HG03378 (cell line): ENCODE results near the gene DLL1.
"Not testable (repeated sequence)": the region's sequence is repeated elsewhere in the genome, so short reads cannot be mapped to it uniquely, and the experiment has no call there.

Experiments
- ATAC-seq: cut with Tn5 transposase; IDR thresholded peaks from one replicate; pipeline ENCODE4 v1.9.1; 2021; ENCODE audit warnings: mild to moderate bottlenecking, moderate library complexity; ENCODE audit not compliant: unreplicated experiment

DLL1 gene

GRCh38 chr6:170269151-170269845, 21.6 kb downstream of the DLL1 start:
- no peak for ATAC-seq

- ATAC-seq, result no peak
Observed at GRCh38 chr6:170268216-170269129, 22.4 kb downstream of the DLL1 start.

DNA sequence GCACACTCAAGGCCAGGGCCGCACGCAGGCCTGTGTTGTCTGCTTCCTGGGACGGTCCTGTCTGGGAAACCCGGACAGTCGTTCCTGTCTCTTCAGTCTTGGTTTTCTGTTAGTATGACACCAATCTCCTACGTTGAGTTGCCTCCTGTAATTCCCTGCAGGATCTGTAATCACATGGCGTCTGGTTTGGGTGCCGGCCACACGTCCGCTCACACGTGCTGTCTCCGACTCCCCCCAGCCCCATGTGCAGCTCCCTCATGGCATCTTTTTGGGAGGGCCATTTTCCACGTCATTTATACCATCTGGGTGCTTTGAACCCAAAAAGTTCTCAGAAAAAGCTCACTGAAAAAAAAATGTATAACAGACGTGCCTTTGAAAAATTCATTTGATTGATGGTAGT, 23.2 kb downstream of the DLL1 start:
- ATAC-seq, result no peak

GRCh38 chr6:170266061-170266825, 24.6 kb downstream of the DLL1 start:
- ATAC-seq, result no peak

- no peak for ATAC-seq
Observed at GRCh38 chr6:170265655-170266054, 25.2 kb downstream of the DLL1 start.

GRCh38 chr6:170264644-170265043, 26.2 kb downstream of the DLL1 start:
- not testable (repeated sequence) for ATAC-seq

DNA sequence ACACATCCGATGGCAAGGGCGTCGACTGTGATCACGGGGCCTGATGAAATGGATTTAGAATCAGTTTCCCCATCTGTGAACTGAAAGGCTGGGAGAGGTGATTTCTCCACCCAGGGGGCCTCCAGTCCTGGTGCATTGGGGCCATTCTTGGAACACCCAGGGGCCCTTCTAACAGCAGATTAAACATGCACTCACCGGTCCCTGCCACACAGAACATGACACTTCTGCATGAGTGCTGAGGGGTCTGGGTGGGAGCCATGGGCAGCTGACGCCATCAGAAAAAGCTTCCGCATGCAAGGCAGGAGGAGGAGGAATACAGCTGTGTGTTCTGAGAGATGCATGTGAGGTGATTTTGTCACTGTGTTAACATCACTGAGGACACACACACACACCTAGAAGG, 26.8 kb downstream of the DLL1 start:
- ATAC-seq, result no peak

DNA sequence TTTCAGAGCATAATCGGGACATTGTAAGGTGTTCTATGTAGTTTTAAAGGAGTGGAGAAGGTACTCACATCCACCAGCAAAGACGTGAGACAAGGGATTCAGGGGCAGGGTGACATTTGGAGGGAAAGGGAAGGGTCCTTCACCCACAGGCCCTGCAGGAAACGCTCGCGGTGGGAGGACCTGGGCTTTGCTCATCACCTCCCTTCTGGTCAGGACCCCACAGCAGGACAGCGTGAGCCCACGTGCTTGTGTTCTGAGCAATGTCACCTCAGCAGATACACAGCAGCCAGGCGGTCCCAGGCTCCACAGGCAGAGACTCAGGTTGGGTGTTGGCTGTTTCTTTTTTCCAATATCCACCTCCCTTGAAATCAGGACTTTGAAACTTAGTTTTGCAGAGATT, 27.5 kb downstream of the DLL1 start:
- ATAC-seq, result no peak

DNA sequence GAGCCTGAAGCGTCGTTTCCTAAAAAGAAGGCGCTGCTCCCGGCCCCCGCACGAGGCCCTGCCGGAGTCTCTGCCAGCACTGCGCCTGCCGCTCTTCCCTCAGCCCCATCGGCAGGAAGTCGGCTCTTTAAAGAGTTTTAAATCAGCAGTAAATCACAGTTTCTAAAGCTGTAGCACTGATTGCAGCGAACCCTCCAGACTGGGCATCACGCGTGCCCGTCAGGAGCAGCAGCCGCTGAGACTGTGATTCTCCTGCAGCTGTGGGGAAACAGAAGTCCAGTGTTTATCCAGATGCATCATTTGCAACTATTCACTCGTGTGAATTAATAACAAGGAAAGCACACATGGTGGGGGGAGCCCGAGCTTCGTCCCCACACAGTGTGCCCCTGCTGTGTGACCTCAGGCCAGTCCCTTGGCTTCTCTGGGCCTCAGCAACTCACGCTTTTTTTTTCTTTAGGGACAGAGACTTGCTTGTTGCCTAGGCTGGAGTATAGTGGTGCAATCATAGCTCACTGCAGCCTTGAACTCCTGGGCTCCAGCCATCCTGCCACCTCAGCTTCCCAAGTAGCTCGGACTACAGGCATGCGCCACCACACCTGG, 28.3 kb downstream of the DLL1 start:
- ATAC-seq, result no peak

- ATAC-seq, result no peak
Observed at GRCh38 chr6:170261643-170262488, 29.0 kb downstream of the DLL1 start.

- no peak for ATAC-seq
Observed at GRCh38 chr6:170260686-170261085, 30.2 kb downstream of the DLL1 start.

DNA sequence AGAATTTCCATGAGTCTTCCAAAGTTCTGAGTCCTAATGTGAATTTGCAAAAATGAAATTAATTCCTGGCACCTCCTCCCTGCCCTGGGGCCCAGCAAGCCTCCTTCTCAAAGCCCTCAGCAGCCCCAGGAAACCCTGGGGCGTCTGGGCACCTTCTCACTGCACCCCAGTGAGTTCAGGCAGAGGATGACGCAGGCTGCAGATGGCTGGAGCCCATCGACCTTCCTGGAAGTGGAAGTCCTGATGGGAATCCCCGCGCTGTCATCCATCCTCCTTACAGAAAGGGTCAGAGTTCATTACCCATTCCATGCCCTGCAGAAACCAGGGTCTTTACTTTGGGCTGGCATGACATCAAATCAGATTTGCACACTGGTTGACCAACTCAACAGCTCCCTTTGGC, 31.6 kb downstream of the DLL1 start:
- no peak for ATAC-seq

GRCh38 chr6:170258407-170258806, 32.5 kb downstream of the DLL1 start:
- no peak for ATAC-seq

DNA sequence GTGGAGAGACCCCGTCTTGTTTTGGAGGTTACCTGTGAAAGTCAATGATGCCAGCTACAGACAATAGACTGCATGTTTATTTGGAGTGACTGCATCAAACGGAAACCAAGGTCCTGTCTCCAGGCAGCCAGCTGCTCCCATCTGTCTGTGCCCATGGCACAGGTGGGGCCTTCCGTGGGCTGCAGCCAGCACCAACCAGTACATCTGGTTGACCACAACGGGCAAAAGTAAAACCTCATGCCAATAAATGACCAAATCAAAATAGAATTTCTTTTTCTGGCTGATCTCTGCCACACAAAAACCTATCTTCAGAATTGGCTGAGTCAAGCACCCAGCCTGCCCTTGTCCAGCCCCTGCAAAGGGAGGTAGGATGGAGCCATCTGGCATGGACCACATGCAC, 33.5 kb downstream of the DLL1 start:
- ATAC-seq, result no peak

GRCh38 chr6:170256641-170257040, 34.2 kb downstream of the DLL1 start:
- ATAC-seq, result no peak

GRCh38 chr6:170255426-170256125, 35.3 kb downstream of the DLL1 start:
- no peak for ATAC-seq

- no peak for ATAC-seq
Observed at GRCh38 chr6:170254315-170255213, 36.3 kb downstream of the DLL1 start.

- no peak for ATAC-seq
Observed at GRCh38 chr6:170253910-170254269, 37.0 kb downstream of the DLL1 start.
